Neural progenitor cell (in vitro differentiated cells): ENCODE results near the gene PLCH2.

Source experiments
- CTCF ChIP-seq: fragments of 200-600 bp; sonication (generic); IDR thresholded peaks from 2 replicates; pipeline ENCODE4 v1.5.1; 2017; ENCODE audit warnings: antibody characterized with exemption, mild to moderate bottlenecking
- EZH2 ChIP-seq: fragments of 200-600 bp; sonication (generic); IDR thresholded peaks from 2 replicates; pipeline ENCODE4 v1.6.1; 2017; ENCODE audit warnings: antibody characterized with exemption, mild to moderate bottlenecking, moderate library complexity
- EZH2phosphoT487 ChIP-seq: fragments of 200-600 bp; sonication (generic); IDR thresholded peaks from 2 replicates; pipeline ENCODE4 v1.6.1; 2017; ENCODE audit warnings: antibody characterized with exemption

- TF ChIP-seq CTCF, result no peak
- TF ChIP-seq EZH2phosphoT487, result no peak
- no peak for TF ChIP-seq EZH2
Observed at GRCh38 chr1:2538872-2539271, 62.8 kb downstream of the PLCH2 start.
